GM12864 (cell line): ENCODE measurements around the gene COL11A2.
A peak's percentile ranks its signal among the peaks of the same experiment; 100 is the strongest.

ENCODE experiments used
- DNase-seq: peaks from one replicate; pipeline ENCODE4 v3.0.0-alpha.2; 2011; ENCODE audit warnings: low read depth
- H3K4me3 ChIP-seq: 2 replicates; pipeline ENCODE4 v1.5.1; 2011; ENCODE audit warnings: mild to moderate bottlenecking, low read depth, low read length, control low read depth
- TF ChIP-seq, protein P1 (sequence below): IDR thresholded peaks from 2 replicates; pipeline ENCODE4 v1.5.1; 2011; ENCODE audit warnings: low read depth, mild to moderate bottlenecking, moderate library complexity, low read length, control low read depth, inconsistent platforms; ENCODE audit errors: missing control alignments

The COL11A2 gene

DNA sequence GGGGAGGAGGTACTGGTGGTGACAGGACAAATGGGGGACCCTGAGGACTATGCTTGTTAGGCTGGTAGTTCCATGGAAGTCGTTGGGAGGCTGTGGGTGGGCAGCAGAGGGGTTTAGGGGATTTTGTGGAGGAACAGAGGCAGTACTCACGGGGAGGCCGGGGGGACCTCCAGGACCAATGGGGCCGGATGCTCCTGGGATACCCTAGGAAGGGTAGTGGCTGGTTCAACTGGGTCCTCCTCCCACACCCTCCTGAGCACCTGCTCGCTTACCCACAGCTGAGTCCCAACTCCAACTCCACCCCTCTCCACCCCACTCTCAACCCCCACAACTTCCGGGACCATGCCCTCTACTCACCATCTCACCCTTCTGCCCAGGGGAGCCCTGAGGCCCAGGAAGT is 25.9 kb downstream of the COL11A2 start:
- no peak for DNase-seq
- H3K4me3 ChIP-seq, result no peak overlapping the region
- TF ChIP-seq, protein P1, sequence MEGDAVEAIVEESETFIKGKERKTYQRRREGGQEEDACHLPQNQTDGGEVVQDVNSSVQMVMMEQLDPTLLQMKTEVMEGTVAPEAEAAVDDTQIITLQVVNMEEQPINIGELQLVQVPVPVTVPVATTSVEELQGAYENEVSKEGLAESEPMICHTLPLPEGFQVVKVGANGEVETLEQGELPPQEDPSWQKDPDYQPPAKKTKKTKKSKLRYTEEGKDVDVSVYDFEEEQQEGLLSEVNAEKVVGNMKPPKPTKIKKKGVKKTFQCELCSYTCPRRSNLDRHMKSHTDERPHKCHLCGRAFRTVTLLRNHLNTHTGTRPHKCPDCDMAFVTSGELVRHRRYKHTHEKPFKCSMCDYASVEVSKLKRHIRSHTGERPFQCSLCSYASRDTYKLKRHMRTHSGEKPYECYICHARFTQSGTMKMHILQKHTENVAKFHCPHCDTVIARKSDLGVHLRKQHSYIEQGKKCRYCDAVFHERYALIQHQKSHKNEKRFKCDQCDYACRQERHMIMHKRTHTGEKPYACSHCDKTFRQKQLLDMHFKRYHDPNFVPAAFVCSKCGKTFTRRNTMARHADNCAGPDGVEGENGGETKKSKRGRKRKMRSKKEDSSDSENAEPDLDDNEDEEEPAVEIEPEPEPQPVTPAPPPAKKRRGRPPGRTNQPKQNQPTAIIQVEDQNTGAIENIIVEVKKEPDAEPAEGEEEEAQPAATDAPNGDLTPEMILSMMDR, result no peak

DNA sequence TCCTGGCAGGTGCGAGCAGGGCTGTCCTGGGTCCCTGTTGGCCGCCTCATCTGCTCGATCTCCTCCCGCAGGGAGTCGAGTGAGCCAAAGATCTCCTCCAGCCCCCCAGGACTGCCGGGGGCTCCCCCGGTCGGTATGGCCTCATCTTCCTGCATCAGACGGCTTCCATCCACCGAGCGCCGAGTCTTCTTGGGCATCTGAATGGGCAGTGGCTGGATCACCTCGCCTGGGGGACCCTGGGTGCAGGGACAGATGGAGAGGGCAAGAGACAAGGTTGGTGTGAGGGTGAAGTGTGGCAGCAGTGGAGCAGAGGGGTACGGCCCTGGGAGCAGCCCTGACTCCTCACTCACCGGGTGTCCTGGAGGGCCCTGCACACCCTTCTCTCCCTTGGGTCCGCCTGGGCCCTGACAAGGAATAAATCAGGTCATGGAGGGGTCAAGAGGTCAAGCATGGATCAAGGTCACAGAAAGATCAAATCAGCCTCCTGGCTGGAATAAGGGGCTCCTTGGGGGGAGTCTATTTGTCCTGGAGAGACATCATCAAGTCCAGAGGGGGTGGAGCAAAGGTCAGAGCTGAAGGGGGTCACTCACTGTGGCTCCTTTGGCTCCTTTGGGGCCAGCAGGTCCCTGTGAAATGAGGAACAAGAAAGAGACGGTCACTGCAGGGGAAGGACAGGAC is 26.5 kb downstream of the COL11A2 start:
- TF ChIP-seq, protein P1, result no peak
- no peak for DNase-seq
- no peak overlapping the region for H3K4me3 ChIP-seq

DNA sequence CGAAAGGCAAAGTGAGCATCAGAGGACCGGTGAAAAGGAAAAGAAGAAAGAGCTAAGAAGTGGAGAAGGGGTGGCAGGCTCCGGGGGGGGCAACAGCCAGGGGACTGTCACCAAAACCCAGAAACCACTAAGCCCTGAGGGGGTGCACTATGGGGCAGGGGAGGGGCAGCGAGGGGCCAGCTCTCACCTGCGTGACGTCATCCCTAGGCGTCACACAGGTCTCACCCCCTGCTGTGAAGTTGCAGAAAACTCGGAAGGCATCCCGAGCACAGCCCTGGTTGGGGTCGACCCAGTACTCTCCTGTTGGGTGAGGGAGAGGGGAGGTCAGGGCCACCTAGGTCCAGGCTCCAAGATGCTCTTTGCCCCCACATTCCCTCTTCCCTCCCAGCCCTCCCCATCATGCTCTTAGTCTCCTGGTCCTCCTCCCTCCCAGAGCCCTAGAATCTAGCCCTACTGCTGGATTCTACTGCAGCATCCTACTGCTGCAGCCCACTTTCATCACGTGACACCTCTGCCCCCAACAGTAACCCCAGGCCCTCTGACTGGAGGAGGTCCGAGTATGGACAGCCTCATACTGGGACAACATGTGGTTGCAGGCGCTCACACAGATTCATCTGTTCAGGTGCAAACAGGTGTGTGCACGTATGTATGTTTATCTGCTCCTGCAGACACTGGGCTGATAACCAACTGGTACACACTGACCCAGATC is 27.4 kb downstream of the COL11A2 start:
- DNase-seq, result no peak
- no peak overlapping the region for H3K4me3 ChIP-seq
- TF ChIP-seq, protein P1, result no peak

DNA sequence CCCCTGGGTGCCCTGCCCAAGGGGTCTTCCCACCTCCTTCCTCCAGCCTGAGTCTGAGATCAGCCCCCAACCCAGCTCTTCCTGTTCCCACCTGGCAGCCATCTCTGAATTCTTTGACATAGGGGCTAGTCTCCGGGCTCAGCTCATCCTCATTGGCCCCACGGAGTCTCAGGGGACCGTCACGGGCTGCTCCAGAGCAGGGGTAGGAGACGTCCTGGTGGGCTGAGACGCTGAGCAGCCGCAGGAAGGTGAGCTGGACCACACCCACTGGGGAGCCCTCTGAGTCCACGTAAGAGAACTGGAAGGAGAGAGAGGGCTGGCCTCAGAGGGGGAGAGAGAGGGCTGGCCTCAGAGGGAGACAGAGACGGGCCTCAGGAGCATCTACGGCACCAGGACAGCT is 28.1 kb downstream of the COL11A2 start:
- no peak for DNase-seq
- TF ChIP-seq, protein P1, result no peak
- no peak overlapping the region for H3K4me3 ChIP-seq

DNA sequence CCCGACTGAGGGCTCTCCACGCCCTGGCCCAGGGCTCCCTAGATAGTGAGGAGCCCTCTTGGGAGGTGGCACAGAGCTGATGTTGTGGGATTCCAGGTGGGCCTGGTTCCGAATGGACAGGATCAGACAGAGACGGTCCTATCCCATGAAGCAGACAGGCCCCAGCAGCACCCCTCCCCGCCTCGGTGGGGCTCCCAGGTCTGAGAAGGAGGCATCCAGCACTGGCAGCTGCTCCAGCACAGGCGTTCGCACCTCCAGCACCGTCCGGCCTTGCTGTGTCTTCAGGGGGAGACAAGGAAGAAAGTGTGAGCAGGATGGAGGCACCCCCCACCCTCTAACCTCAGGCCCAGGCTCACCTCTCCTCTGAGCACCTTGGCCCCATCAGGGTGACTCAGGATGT is 28.7 kb downstream of the COL11A2 start:
- H3K4me3 ChIP-seq, result no peak overlapping the region
- DNase-seq, result no peak
- TF ChIP-seq, protein P1, result no peak

DNA sequence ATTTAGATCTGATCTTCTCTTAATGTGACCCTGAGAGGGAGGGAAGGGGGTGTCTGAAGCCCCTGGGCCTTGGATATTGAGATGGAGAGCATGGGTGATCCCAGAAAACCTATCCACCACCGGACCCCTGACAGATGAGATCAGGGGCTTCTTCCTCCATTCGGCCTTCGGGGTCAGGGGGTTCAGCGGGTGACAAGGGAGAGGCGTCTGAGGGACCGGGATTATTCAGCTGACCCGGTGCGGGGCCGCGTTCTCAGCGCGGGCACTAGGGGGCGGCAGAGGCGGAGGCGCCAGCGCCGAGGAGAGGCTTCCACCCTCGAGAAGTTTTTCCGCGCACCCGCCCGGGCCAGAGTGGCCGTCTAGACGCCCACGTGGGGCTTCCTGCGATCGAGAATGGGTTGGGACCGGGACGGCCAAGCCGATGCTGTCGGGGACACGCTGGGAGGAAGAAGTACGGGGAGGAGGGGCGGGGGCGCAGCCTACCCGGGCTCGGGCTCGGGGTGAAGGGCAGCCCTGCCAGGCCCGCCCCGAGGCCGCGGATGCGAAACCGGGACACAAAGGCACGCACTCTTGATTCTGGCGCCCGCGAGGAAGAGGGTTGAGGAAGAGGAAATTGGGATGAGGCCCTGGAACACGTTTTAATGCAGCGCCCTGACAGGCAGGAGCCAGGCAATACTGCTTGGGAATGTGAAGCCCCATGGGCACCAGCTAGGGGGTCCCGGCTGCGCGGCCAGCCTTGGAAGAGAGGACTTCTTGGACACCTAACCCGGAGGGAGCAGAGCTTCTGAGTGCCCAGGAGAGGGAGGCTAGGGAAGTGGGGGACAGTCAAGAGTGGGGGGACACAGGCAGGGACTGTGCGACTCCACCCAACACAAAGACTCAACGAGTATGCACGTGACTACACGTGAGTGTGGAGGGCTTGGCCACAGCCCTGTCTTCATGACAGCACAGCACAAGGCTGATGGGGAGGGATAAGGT is 30.6 kb downstream of the COL11A2 start:
- peak; percentile 26 for DNase-seq
- H3K4me3 ChIP-seq, result peak overlapping the region; percentile 40
- TF ChIP-seq, protein P1, result peak; percentile 94
